Keratinocyte (primary cell): ENCODE results near the gene PRG2. TPM values are rescaled to one million over a fixed set of nuclear protein-coding genes. Genes with fewer than 3 reads are reported as not detected.

Experiments used
- DNase-seq: peaks from one replicate; pipeline ENCODE4 v3.0.0-alpha.2; 2011; ENCODE audit warnings: low read depth, missing footprints, low spot score
- FAIRE-seq: peaks from 2 replicates; lab custom pipeline; 2011; peaks lifted over from hg19 to GRCh38; lab: Jason Lieb, UNC
- H2AFZ ChIP-seq: 2 replicates; pipeline ENCODE4 v1.6.0; 2012; ENCODE audit warnings: low read length, control low read depth, inconsistent platforms; ENCODE audit not compliant: control insufficient read depth
- H3K27ac ChIP-seq: 2 replicates; pipeline ENCODE4 v1.5.1; 2011; ENCODE audit warnings: low read length; ENCODE audit not compliant: control insufficient read depth, insufficient read depth
- H3K27me3 ChIP-seq: 3 replicates; pipeline ENCODE4 v1.6.0; 2011; ENCODE audit warnings: low read length; ENCODE audit not compliant: control insufficient read depth, insufficient read depth; ENCODE audit errors: extremely low read depth
- H3K36me3 ChIP-seq, 2 experiments: 2 replicates in 1 of 2; 3 replicates in 1 of 2; pipeline ENCODE4 v1.5.1; 2011; ENCODE audit warnings: low read length in 2 of 2, mild to moderate bottlenecking in 1 of 2; ENCODE audit not compliant: control insufficient read depth in 2 of 2, insufficient read depth in 2 of 2; ENCODE audit errors: extremely low read depth in 1 of 2
- H3K4me1 ChIP-seq: 3 replicates; pipeline ENCODE4 v1.5.1; 2011; ENCODE audit warnings: low read length; ENCODE audit not compliant: control insufficient read depth, insufficient read depth; ENCODE audit errors: extremely low read depth
- H3K4me2 ChIP-seq: 3 replicates; pipeline ENCODE4 v1.6.0; 2011; ENCODE audit warnings: low read depth, low read length; ENCODE audit not compliant: control insufficient read depth, insufficient read depth; ENCODE audit errors: extremely low read depth
- H3K4me3 ChIP-seq, 3 experiments: fragments of 200-600 bp in 1 of 3; sonication (generic) in 1 of 3; 2 replicates in 2 of 3; 3 replicates in 1 of 3; pipeline ENCODE4 v1.5.1; 2011 to 2016; ENCODE audit warnings: low read length in 3 of 3, mild to moderate bottlenecking in 3 of 3, control low read depth in 2 of 3, inconsistent platforms in 1 of 3, low read depth in 1 of 3, mixed read lengths in 1 of 3, mixed run types in 1 of 3, moderate library complexity in 1 of 3; ENCODE audit not compliant: control insufficient read depth in 2 of 3, insufficient read depth in 2 of 3; ENCODE audit errors: extremely low read depth in 1 of 3
- H3K79me2 ChIP-seq: 2 replicates; pipeline ENCODE4 v1.6.0; 2012; ENCODE audit warnings: low read length; ENCODE audit not compliant: control insufficient read depth, insufficient read depth
- H3K9ac ChIP-seq: 3 replicates; pipeline ENCODE4 v1.6.0; 2011; ENCODE audit warnings: low read length; ENCODE audit not compliant: control insufficient read depth, insufficient read depth; ENCODE audit errors: extremely low read depth
- H3K9me1 ChIP-seq: 3 replicates; pipeline ENCODE4 v1.6.0; 2011; ENCODE audit warnings: low read length; ENCODE audit not compliant: control insufficient read depth, insufficient read depth; ENCODE audit errors: extremely low read depth
- H3K9me3 ChIP-seq: 2 replicates; pipeline ENCODE4 v1.5.1; 2012; ENCODE audit warnings: low read depth, low read length; ENCODE audit not compliant: control insufficient read depth
- H4K20me1 ChIP-seq: 3 replicates; pipeline ENCODE4 v1.6.0; 2011; ENCODE audit warnings: low read length; ENCODE audit not compliant: control insufficient read depth, insufficient read depth; ENCODE audit errors: extremely low read depth
- EZH2 ChIP-seq: IDR thresholded peaks from one replicate; pipeline ENCODE4 v1.6.1; 2012; ENCODE audit warnings: inconsistent platforms, mild to moderate bottlenecking, low read length, moderate library complexity
- dilution Hi-C: fragments of 300-500 bp; cut with MboI; formaldehyde crosslinking; loops from one replicate; pipeline ENCODE4 v1.7.0; 2020; ENCODE audit warnings: low sequenced_read_pairs; ENCODE audit not compliant: extremely low pct_ligation_motif_present
- polyA plus RNA-seq, 5 experiments: library from polyadenylated mRNA; depleted of rRNA in 3 of 5; stranded (reverse) in 3 of 5; stranded (forward) in 1 of 5; unstranded in 1 of 5; fragments of >200 nt; gene quantifications; 1 replicate in 1 of 5; 2 replicates in 3 of 5; 3 replicates in 1 of 5; pipeline versions ENCODE4 v1.2.1 to v1.2.3, GENCODE V29; 2011 to 2012; ENCODE audit warnings: missing spikeins in 2 of 5, low read depth in 1 of 5, low replicate concordance in 1 of 5
- TF ChIP-seq, protein P1 (sequence below), 3 experiments: IDR thresholded peaks in 1 of 3; conservative IDR thresholded peaks in 1 of 3; optimal IDR thresholded peaks in 1 of 3; 2 replicates in 2 of 3; 3 replicates in 1 of 3; pipeline versions ENCODE3 to v1.5.1; 2011; ENCODE audit warnings: low read length in 3 of 3, mild to moderate bottlenecking in 3 of 3, moderate library complexity in 2 of 3, control low read depth in 1 of 3, inconsistent platforms in 1 of 3; ENCODE audit not compliant: insufficient read depth in 2 of 3; ENCODE audit errors: extremely low read depth in 1 of 3

The PRG2 gene
- polyA plus RNA-seq, 1 donor (not counting 4 experiments of a cell fraction or from before 2014, with no cell fraction given) = 0.09 TPM

DNA sequence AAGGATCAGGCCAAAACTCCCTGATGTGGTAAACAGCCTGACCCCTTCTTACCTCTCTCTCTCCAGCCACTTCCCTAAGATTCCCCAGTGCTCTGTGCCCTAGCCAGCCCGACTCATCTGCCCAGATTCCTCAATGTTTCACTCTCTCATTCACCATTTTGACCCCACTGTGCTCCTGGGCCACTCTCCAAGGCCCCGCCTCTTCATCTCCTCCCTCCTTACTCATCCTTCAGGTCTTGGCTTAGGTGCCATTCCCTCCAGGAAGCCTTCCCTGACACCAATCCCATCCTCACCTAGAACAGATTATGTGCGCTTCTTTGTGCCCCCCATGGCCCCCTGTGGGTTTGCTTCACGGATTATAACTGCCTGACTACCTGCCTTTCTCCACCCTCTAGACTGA is 23.2 kb upstream of the PRG2 start:
- dilution Hi-C loops = no loop called here
- TF ChIP-seq, protein P1, sequence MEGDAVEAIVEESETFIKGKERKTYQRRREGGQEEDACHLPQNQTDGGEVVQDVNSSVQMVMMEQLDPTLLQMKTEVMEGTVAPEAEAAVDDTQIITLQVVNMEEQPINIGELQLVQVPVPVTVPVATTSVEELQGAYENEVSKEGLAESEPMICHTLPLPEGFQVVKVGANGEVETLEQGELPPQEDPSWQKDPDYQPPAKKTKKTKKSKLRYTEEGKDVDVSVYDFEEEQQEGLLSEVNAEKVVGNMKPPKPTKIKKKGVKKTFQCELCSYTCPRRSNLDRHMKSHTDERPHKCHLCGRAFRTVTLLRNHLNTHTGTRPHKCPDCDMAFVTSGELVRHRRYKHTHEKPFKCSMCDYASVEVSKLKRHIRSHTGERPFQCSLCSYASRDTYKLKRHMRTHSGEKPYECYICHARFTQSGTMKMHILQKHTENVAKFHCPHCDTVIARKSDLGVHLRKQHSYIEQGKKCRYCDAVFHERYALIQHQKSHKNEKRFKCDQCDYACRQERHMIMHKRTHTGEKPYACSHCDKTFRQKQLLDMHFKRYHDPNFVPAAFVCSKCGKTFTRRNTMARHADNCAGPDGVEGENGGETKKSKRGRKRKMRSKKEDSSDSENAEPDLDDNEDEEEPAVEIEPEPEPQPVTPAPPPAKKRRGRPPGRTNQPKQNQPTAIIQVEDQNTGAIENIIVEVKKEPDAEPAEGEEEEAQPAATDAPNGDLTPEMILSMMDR (optimal IDR thresholded peaks at IDR 0.05 in 1 of 3, IDR thresholded peaks at IDR 0.05 in 1 of 3, conservative IDR thresholded peaks at IDR 0.05 in 1 of 3; ENCODE audit: extremely low read depth in 1 of 3, insufficient read depth in 2 of 3, low read length in 3 of 3) = no peak
- TF ChIP-seq EZH2 = no peak
- peaks cover 8% of the 10 kb centered on the region for H4K20me1 ChIP-seq
- H3K27me3 ChIP-seq = no peaks in the 10 kb centered on the region
- no peak overlapping the region for H3K4me2 ChIP-seq
- no peak overlapping the region for H3K4me3 ChIP-seq
- no peaks in the 10 kb centered on the region for H3K9me1 ChIP-seq
- no peaks in the 10 kb centered on the region for H3K9me3 ChIP-seq
- no peak for FAIRE-seq
- no peaks in the 10 kb centered on the region for H3K4me1 ChIP-seq
- H3K27ac ChIP-seq = no peak overlapping the region
- H3K36me3 ChIP-seq = peaks cover 28 to 59% of the 10 kb centered on the region in 2 experiments
- no peak overlapping the region for H3K9ac ChIP-seq
- no peak for DNase-seq
- no peak overlapping the region for H2AFZ ChIP-seq
- H3K79me2 ChIP-seq = peaks cover 5% of the 10 kb centered on the region

GRCh38 chr11:57410287-57410686 is 19.8 kb upstream of the PRG2 start:
- Histone ChIP-seq H3K4me2 (no peak overlapping the region), H3K9me3 (no peaks in the 10 kb centered on the region), H3K4me3 (no peak overlapping the region), H3K9me1 (no peaks in the 10 kb centered on the region), H3K27me3 (no peaks in the 10 kb centered on the region), H2AFZ (no peak overlapping the region), H3K27ac (no peak overlapping the region), H4K20me1 (peaks cover 6% of the 10 kb centered on the region), H3K36me3 (peaks cover 25 to 39% of the 10 kb centered on the region in 2 experiments), H3K4me1 (peaks cover 14% of the 10 kb centered on the region), H3K79me2 (peaks cover 2% of the 10 kb centered on the region), H3K9ac (no peak overlapping the region)
- no peak for FAIRE-seq
- DNase-seq = no peak
- TF ChIP-seq EZH2 = no peak
- TF ChIP-seq, protein P1 (optimal IDR thresholded peaks at IDR 0.05 in 1 of 3, IDR thresholded peaks at IDR 0.05 in 1 of 3, conservative IDR thresholded peaks at IDR 0.05 in 1 of 3; ENCODE audit: extremely low read depth in 1 of 3, insufficient read depth in 2 of 3, low read length in 3 of 3) = no peak
- dilution Hi-C loops = no loop called here
